Kidney (tissue), 14 donors: ENCODE measurements around the gene NT5DC1. TPM values are rescaled to one million over a fixed set of nuclear protein-coding genes. Genes with fewer than 3 reads are reported as not detected.
A peak's percentile ranks its signal among the peaks of the same experiment; 100 is the strongest.

ENCODE experiments used
- DNase-seq, 5 donors: peaks; one replicate each; pipeline ENCODE4 v3.0.0-alpha.2; 2013 to 2020
- FAIRE-seq: peaks from 2 replicates; lab custom pipeline; 2012; peaks lifted over from hg19 to GRCh38; lab: Jason Lieb, UNC
- H3K27ac ChIP-seq, 2 donors: one replicate each; pipeline ENCODE4 v1.7.0; 2013; ENCODE audit warnings: low read depth in 2 of 2, low read length in 2 of 2, inconsistent platforms in 1 of 2
- H3K27me3 ChIP-seq: one replicate; pipeline ENCODE4 v1.7.1; 2013; ENCODE audit warnings: low read length, inconsistent platforms; ENCODE audit not compliant: control insufficient read depth, insufficient read depth
- H3K36me3 ChIP-seq, 3 donors: one replicate each; pipeline versions ENCODE4 v1.7.0 to v1.7.1; 2013; ENCODE audit warnings: low read length in 3 of 3, control low read depth in 1 of 3, inconsistent platforms in 1 of 3; ENCODE audit not compliant: insufficient read depth in 3 of 3, control insufficient read depth in 2 of 3
- H3K4me1 ChIP-seq, 3 donors: one replicate each; pipeline versions ENCODE4 v1.7.0 to v1.7.1; 2013; ENCODE audit warnings: low read length in 3 of 3, inconsistent platforms in 1 of 3, low read depth in 1 of 3; ENCODE audit not compliant: control insufficient read depth in 2 of 3, insufficient read depth in 2 of 3
- H3K4me3 ChIP-seq, 3 donors: one replicate each; pipeline versions ENCODE4 v1.7.0 to v1.8.1; 2013; ENCODE audit warnings: low read length in 3 of 3, control low read depth in 1 of 3, inconsistent platforms in 1 of 3
- H3K9ac ChIP-seq, 3 donors: one replicate each; pipeline versions ENCODE4 v1.7.0 to v1.7.1; 2013; ENCODE audit warnings: low read length in 3 of 3, control low read depth in 1 of 3, inconsistent platforms in 1 of 3
- H3K9me3 ChIP-seq, 3 donors: one replicate each; pipeline versions ENCODE4 v1.7.0 to v1.7.1; 2013; ENCODE audit warnings: low read length in 3 of 3, control low read depth in 1 of 3, inconsistent platforms in 1 of 3; ENCODE audit not compliant: control insufficient read depth in 2 of 3, insufficient read depth in 1 of 3
- intact Hi-C: fragments of 100-400 bp; cut with DNase I; formaldehyde crosslinking; loops from one replicate; pipeline ENCODE4 v1.11.1; 2022
- polyA plus RNA-seq: library from polyadenylated mRNA; stranded (reverse); fragments of 350-450 nt; fragmentation: Illumina TruSeq; extraction: RNeasy Lipid Tissue Mini Kit (QIAGEN cat#74804); gene quantifications from one replicate; pipeline ENCODE4 v1.2.3, GENCODE V29; 2014; ENCODE audit warnings: low read depth, low replicate concordance; ENCODE audit not compliant: insufficient read depth
- total RNA-seq: library from RNA; stranded (reverse); fragmentation: NEBNext Ultra II Directional; extraction: Animal tissue kit (Norgen Biotek cat#: 25700); gene quantifications from one replicate; pipeline ENCODE4 v1.2.1, GENCODE V29; 2021
- TF ChIP-seq, protein P1 (sequence below): IDR thresholded peaks from 3 replicates; pipeline ENCODE4 v1.5.1; 2012; ENCODE audit warnings: mild to moderate bottlenecking, moderate library complexity, borderline replicate concordance; ENCODE audit not compliant: insufficient read depth; ENCODE audit errors: extremely low read depth
- donor health status: control.
- donor health status: control.
- donor health status: control.
- donor health status: control.
- donor health status: control.
- donor health status: DM: yes; HTN: yes; CAD: no.
- donor health status: Normal renal cell carcinoma (clear cell type).

NT5DC1 gene
- total and polyA plus RNA-seq, 2 donors from 2014 or later: 34.8 to 41.7 TPM

DNA sequence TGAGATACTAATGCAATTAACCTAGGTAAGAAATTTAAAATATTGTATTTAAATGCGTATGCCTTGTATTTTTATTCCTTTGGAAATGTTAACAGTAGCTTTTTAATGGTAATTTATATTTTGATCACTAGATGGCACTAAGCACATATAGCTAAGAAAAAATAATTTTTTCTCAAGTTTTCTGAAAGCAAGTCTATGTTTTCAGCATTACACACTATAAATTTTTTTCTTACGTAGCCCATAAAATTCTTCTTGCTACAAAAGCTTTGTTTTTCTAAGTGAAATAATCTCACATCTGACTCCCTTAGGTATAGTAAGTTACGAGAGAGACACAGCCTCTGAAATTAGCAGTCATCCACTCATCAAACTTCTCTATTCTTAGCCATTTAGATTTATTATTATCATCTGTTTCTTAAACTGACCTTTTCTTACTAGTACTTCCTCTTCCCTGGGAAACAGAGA lies 117.5 kb downstream of the NT5DC1 start:
- FAIRE-seq (peak; percentile 54), DNase-seq (peak in 2 of 5 donors; percentile 26 to 27)
- TF ChIP-seq, protein P1, sequence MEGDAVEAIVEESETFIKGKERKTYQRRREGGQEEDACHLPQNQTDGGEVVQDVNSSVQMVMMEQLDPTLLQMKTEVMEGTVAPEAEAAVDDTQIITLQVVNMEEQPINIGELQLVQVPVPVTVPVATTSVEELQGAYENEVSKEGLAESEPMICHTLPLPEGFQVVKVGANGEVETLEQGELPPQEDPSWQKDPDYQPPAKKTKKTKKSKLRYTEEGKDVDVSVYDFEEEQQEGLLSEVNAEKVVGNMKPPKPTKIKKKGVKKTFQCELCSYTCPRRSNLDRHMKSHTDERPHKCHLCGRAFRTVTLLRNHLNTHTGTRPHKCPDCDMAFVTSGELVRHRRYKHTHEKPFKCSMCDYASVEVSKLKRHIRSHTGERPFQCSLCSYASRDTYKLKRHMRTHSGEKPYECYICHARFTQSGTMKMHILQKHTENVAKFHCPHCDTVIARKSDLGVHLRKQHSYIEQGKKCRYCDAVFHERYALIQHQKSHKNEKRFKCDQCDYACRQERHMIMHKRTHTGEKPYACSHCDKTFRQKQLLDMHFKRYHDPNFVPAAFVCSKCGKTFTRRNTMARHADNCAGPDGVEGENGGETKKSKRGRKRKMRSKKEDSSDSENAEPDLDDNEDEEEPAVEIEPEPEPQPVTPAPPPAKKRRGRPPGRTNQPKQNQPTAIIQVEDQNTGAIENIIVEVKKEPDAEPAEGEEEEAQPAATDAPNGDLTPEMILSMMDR: peak; percentile 36
- H3K27ac ChIP-seq: no peak overlapping the region
- no peaks in the 10 kb centered on the region for H3K27me3 ChIP-seq
- no peaks in the 10 kb centered on the region for H3K9me3 ChIP-seq
- H3K4me3 ChIP-seq: no peak overlapping the region
- intact Hi-C loops: no loop called here
- peaks cover 2 to 6% (median 5%) of the 10 kb centered on the region in 3 donors for H3K36me3 ChIP-seq
- no peak overlapping the region for H3K9ac ChIP-seq
- no peaks in the 10 kb centered on the region for H3K4me1 ChIP-seq

DNA sequence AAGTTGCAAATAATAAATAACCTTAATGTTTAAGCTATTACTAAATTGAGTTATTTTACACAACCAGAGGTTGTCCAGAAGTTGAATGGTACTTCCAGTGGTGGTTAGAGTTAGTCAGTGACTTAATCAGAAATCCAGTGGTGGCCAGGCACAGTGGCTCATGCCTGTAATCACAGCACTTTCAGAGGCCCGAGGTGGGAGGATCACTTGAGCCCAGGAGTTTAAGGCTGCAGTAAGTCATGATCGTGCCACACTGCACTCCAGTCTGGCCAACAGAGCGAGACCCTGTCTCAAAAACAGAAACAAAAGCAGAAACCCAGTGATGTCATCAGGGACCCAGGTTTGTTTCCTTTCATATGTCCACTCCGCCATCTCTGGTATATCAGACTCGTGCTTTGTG lies 118.2 kb downstream of the NT5DC1 start:
- H3K9ac ChIP-seq: no peak overlapping the region
- no peak overlapping the region for H3K4me3 ChIP-seq
- no peaks in the 10 kb centered on the region for H3K9me3 ChIP-seq
- DNase-seq (no peak), FAIRE-seq (no peak)
- no peak overlapping the region for H3K27ac ChIP-seq
- TF ChIP-seq, protein P1: no peak
- H3K36me3 ChIP-seq: peaks cover 2 to 6% (median 5%) of the 10 kb centered on the region in 3 donors
- no peaks in the 10 kb centered on the region for H3K27me3 ChIP-seq
- intact Hi-C loops: no loop called here
- H3K4me1 ChIP-seq: no peaks in the 10 kb centered on the region

DNA sequence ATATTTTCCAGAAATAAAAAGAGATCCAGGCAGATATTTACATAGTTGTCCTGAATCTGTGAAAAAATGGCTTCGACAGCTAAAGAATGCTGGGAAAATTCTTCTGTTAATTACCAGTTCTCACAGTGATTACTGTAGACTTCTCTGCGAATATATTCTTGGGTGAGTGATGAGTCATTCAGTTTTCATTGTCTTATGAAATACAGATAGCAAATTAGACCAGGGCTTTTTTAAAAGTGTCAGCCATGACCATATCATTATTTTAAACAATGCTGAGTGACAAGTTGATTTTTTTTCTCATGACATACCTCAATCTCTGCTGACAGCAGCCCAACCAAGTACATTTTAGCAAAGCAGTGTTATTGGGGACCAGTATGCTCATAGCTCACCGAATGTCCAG lies 120.4 kb downstream of the NT5DC1 start:
- Histone ChIP-seq H3K27me3 (no peaks in the 10 kb centered on the region), H3K4me1 (no peaks in the 10 kb centered on the region), H3K27ac (no peak overlapping the region), H3K36me3 (peaks cover 2 to 8% (median 5%) of the 10 kb centered on the region in 3 donors), H3K9me3 (no peaks in the 10 kb centered on the region), H3K4me3 (no peak overlapping the region), H3K9ac (no peak overlapping the region)
- no peak for DNase-seq
- intact Hi-C loops: no loop called here
- TF ChIP-seq, protein P1: no peak
- FAIRE-seq: no peak

DNA sequence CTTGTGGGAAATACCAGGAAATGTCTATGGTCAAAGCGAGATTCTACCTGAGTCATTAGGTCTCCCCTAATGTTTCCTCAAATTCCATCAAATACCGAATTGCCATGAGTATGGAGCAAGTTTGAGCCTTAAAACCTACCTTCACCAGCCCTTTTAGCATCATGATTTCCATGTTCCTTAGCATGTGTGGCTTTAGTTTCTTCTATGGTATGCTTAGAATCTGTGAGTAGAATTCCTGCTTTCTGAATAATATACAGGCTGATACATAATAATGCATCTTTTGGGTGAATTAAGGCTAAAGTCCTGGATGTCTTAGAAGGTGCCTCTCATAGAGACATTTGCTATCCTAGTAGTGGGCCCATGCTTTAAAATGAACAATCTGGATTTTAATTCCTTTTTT lies 121.3 kb downstream of the NT5DC1 start:
- intact Hi-C loops: no loop called here
- FAIRE-seq: no peak

More for the DNA sequence above, 121.3 kb downstream of the NT5DC1 start:
- Histone ChIP-seq H3K27ac (no peak overlapping the region), H3K4me3 (no peak overlapping the region), H3K4me1 (no peaks in the 10 kb centered on the region), H3K9me3 (no peaks in the 10 kb centered on the region), H3K27me3 (no peaks in the 10 kb centered on the region), H3K9ac (no peak overlapping the region), H3K36me3 (peaks cover 2 to 8% (median 5%) of the 10 kb centered on the region in 3 donors)
- TF ChIP-seq, protein P1: no peak
- no peak for DNase-seq
